GM18520 (cell line): Measurements from ENCODE around the gene CCT8.
"Not testable (repeated sequence)": the region's sequence is repeated elsewhere in the genome, so short reads cannot be mapped to it uniquely, and the experiment has no call there.

ENCODE experiments used
- ATAC-seq: cut with Tn5 transposase; IDR thresholded peaks from one replicate; pipeline ENCODE4 v1.9.1; 2021; ENCODE audit not compliant: unreplicated experiment

The CCT8 gene

GRCh38 chr21:29078869-29079767 is 5.7 kb upstream of the CCT8 start:
- ATAC-seq: peak; percentile 50

GRCh38 chr21:29077651-29078090 is 4.2 kb upstream of the CCT8 start:
- ATAC-seq: no peak

GRCh38 chr21:29076731-29077640 is 3.5 kb upstream of the CCT8 start:
- ATAC-seq: not testable (repeated sequence)

- ATAC-seq: no peak
Measured at GRCh38 chr21:29075706-29076466, 2.4 kb upstream of the CCT8 start.

- ATAC-seq: no peak
Measured at GRCh38 chr21:29074783-29075182, 1.3 kb upstream of the CCT8 start.

- ATAC-seq: no peak
Measured at GRCh38 chr21:29074007-29074376, 544 bp upstream of the CCT8 start.

- ATAC-seq: no peak
Measured at GRCh38 chr21:29072873-29073221, 601 bp downstream of the CCT8 start.

GRCh38 chr21:29064850-29065481 is 8.5 kb downstream of the CCT8 start:
- peak; percentile 97 for ATAC-seq

GRCh38 chr21:29056538-29057050 is 16.9 kb downstream of the CCT8 start:
- ATAC-seq: no peak

- no peak for ATAC-seq
Measured at GRCh38 chr21:29056005-29056404, 17.4 kb downstream of the CCT8 start.

- ATAC-seq: no peak
Measured at GRCh38 chr21:29055080-29055479, 18.4 kb downstream of the CCT8 start.

- ATAC-seq: no peak
Measured at GRCh38 chr21:29053656-29054055, 19.8 kb downstream of the CCT8 start.

GRCh38 chr21:29053011-29053553 is 20.4 kb downstream of the CCT8 start:
- no peak for ATAC-seq

- ATAC-seq: no peak
Measured at GRCh38 chr21:29052224-29052623, 21.2 kb downstream of the CCT8 start.

GRCh38 chr21:29034678-29035077 is 38.8 kb downstream of the CCT8 start:
- ATAC-seq: no peak

- no peak for ATAC-seq
Measured at GRCh38 chr21:29033871-29034270, 39.6 kb downstream of the CCT8 start.

- ATAC-seq: no peak
Measured at GRCh38 chr21:29033301-29033700, 40.1 kb downstream of the CCT8 start.

GRCh38 chr21:29030909-29031308 is 42.5 kb downstream of the CCT8 start:
- no peak for ATAC-seq

GRCh38 chr21:29029524-29029923 is 43.9 kb downstream of the CCT8 start:
- no peak for ATAC-seq

- no peak for ATAC-seq
Measured at GRCh38 chr21:29025328-29025713, 48.1 kb downstream of the CCT8 start.
